T-helper 9 cell (primary cell): ENCODE results near the gene PRR19.
"Not testable (repeated sequence)": the region's sequence is repeated elsewhere in the genome, so short reads cannot be mapped to it uniquely, and the experiment has no call there.

Experiments
- DNase-seq: peaks from one replicate; pipeline ENCODE4 v3.0.0-alpha.2; 2020
- total RNA-seq, 2 donors: gene quantifications; one replicate each; lab custom pipeline; 2026; lab: John Stamatoyannopoulos, UW

The PRR19 gene
- total RNA-seq, result 0 to 0.48 reads per million in 2 donors

GRCh38 chr19:42301646-42302203 lies at the start of gene PRR19:
Gene PRR19, plus strand, starts transcription at chr19:42302132. Its CDS starts 7,453 bp downstream, at chr19:42309585.
- DNase-seq, result no peak

GRCh38 chr19:42252365-42253244 lies 49.3 kb upstream of the PRR19 start:
- DNase-seq, result no peak

GRCh38 chr19:42253245-42254088 lies 48.5 kb upstream of the PRR19 start:
- DNase-seq, result peak; percentile 64

GRCh38 chr19:42254089-42254849 lies 47.7 kb upstream of the PRR19 start:
- peak; percentile 70 for DNase-seq

GRCh38 chr19:42254850-42255765 lies 46.8 kb upstream of the PRR19 start, which contains the start of gene ERF:
Gene ERF, minus strand, starts transcription at chr19:42255128. Its CDS starts 129 bp downstream, at chr19:42254999.
- peak; percentile 94 for DNase-seq

GRCh38 chr19:42255766-42256745 lies 45.9 kb upstream of the PRR19 start:
- DNase-seq, result no peak

GRCh38 chr19:42257842-42258241 lies 44.1 kb upstream of the PRR19 start:
- not testable (repeated sequence) for DNase-seq

- no peak for DNase-seq
These were observed 40.2 kb upstream of the PRR19 start for GRCh38 chr19:42261763-42262162.

GRCh38 chr19:42266105-42266504 lies 35.8 kb upstream of the PRR19 start:
- not testable (repeated sequence) for DNase-seq

GRCh38 chr19:42266928-42267603 lies 34.9 kb upstream of the PRR19 start:
- not testable (repeated sequence) for DNase-seq

- no peak for DNase-seq
These were observed 34.2 kb upstream of the PRR19 start for GRCh38 chr19:42267644-42268141.

GRCh38 chr19:42268142-42268703 lies 33.7 kb upstream of the PRR19 start:
- DNase-seq, result peak; percentile 95

- DNase-seq, result peak; percentile 98
These were observed 33.0 kb upstream of the PRR19 start, which contains the start of gene CIC for GRCh38 chr19:42268704-42269477. Gene CIC, plus strand, starts transcription at chr19:42269252. Its CDS starts 2,532 bp downstream, at chr19:42271784.

- no peak for DNase-seq
These were observed 32.2 kb upstream of the PRR19 start for GRCh38 chr19:42269478-42270345.

GRCh38 chr19:42270346-42271044 lies 31.4 kb upstream of the PRR19 start:
- peak; percentile 61 for DNase-seq

GRCh38 chr19:42271045-42271419 lies 30.9 kb upstream of the PRR19 start:
- no peak for DNase-seq
